ENCODE measurements around the gene ANKRD33B. TPM values are rescaled to one million over a fixed set of nuclear protein-coding genes. Genes with fewer than 3 reads are reported as not detected.
A peak's percentile ranks its signal among the peaks of the same experiment; 100 is the strongest.

Gene ANKRD33B
- total RNA-seq, 1 experiment from 2014 or later, result 10.9 TPM

DNA sequence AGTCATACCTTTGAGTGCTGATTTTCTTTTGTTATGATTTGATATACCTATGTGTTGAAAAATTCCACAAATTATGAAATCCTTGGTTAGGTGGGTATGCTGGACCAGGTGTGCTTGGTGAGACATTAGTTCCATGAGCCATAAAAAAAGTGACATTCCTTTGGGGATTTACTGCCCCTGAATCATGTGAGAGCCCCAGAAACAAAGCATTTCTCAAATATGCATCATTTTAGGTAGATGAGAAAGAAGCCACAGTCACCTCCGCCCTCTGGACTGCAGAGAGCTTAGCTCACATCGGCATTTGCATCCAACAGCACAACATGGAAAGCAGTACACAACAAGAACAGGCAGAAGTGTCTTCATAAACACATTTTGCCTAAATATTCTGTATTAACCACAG is 141.9 kb downstream of the ANKRD33B start:
- ChIA-PET RAD21 (ENCODE audit: low non-redundant PET in 1 of 2, low total read pairs in 2 of 2, uncharacterized antibody in 2 of 2, unreplicated experiment in 2 of 2) (no interaction called here), POLR2A (interaction anchor here (0.8 kb wide), 1 partner anchor 19 kb away, joined by 3 read pairs; no protein-coding TSS in a partner anchor), CTCF (interaction anchor here (5.3 kb wide), 1 partner anchor 19 kb away, joined by 37 read pairs; no protein-coding TSS in a partner anchor)
- H3K27ac ChIP-seq (ENCODE audit: low read depth, low read length), result peak overlapping the region; percentile 70
- no peaks in the 10 kb centered on the region for H3K36me3 ChIP-seq (ENCODE audit: control insufficient read depth in 1 of 2, insufficient read depth in 2 of 2, low read length in 2 of 2)
- no peaks in the 10 kb centered on the region for H3K9me2 ChIP-seq (ENCODE audit: insufficient read depth)
- no TSS peak for BruUV-seq (replicated peaks)
- H3K27me3 ChIP-seq (ENCODE audit: insufficient read depth, low read length), result no peaks in the 10 kb centered on the region
- no peak overlapping the region for H2AFZ ChIP-seq (ENCODE audit: low read depth, low read length, poor library complexity, severe bottlenecking)
- H3K9ac ChIP-seq (ENCODE audit: low read length), result peak overlapping the region; percentile 54
- no peak for DNase-seq (ENCODE audit: low read depth, low spot score)
- intact Hi-C loops (cut with micrococcal nuclease), result no loop called here
- H3K4me1 ChIP-seq (ENCODE audit: control insufficient read depth in 1 of 2, insufficient read depth in 2 of 2, low read length in 2 of 2), result peaks cover 64 to 79% of the 10 kb centered on the region in 2 experiments
- peak overlapping the region in 1 of 2 experiments; percentile 24; a peak in 1 of 4 replicates for H3K4me3 ChIP-seq (replicated peaks in 1 of 2; ENCODE audit: low read depth in 1 of 2, low read length in 2 of 2)
- H3K4me2 ChIP-seq (ENCODE audit: low read length), result peak overlapping the region; percentile 59
- H3K79me2 ChIP-seq (ENCODE audit: insufficient read depth, low read length), result peaks cover 4% of the 10 kb centered on the region; the same call in 1 of the 2 replicates
- no peaks in the 10 kb centered on the region for H4K20me1 ChIP-seq (ENCODE audit: insufficient read depth)
- no peaks in the 10 kb centered on the region for H3K9me3 ChIP-seq (ENCODE audit: control insufficient read depth in 1 of 2, insufficient read depth in 1 of 2, low read depth in 1 of 2, low read length in 2 of 2)
- peak; percentile 39 for ATAC-seq
- TF ChIP-seq, protein P1, sequence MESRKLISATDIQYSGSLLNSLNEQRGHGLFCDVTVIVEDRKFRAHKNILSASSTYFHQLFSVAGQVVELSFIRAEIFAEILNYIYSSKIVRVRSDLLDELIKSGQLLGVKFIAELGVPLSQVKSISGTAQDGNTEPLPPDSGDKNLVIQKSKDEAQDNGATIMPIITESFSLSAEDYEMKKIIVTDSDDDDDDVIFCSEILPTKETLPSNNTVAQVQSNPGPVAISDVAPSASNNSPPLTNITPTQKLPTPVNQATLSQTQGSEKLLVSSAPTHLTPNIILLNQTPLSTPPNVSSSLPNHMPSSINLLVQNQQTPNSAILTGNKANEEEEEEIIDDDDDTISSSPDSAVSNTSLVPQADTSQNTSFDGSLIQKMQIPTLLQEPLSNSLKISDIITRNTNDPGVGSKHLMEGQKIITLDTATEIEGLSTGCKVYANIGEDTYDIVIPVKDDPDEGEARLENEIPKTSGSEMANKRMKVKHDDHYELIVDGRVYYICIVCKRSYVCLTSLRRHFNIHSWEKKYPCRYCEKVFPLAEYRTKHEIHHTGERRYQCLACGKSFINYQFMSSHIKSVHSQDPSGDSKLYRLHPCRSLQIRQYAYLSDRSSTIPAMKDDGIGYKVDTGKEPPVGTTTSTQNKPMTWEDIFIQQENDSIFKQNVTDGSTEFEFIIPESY (IDR thresholded peaks at IDR 0.05; ENCODE audit: extremely low read depth, insufficient replicate concordance, low read length), result no peak
- TF ChIP-seq EZH2 (IDR thresholded peaks at IDR 0.05) (no peak), SP1 (IDR thresholded peaks at IDR 0.05; ENCODE audit: low read depth) (peak; percentile 70), RAD21 (IDR thresholded peaks at IDR 0.05; ENCODE audit: low read depth) (no peak), CEBPB (IDR thresholded peaks at IDR 0.05; ENCODE audit: low read depth) (peak; percentile 49; the same call in 1 of the 2 replicates), EGR1 (IDR thresholded peaks at IDR 0.05; ENCODE audit: low read depth) (no peak), TCF7L2 (IDR thresholded peaks at IDR 0.05; ENCODE audit: borderline replicate concordance, extremely low read depth, insufficient read depth, insufficient read length) (no peak), POLR2A (IDR thresholded peaks at IDR 0.05; ENCODE audit: borderline replicate concordance, extremely low read depth, insufficient read depth, insufficient read length) (no peak), CBX3 (IDR thresholded peaks at IDR 0.05; ENCODE audit: low read depth) (no peak), FOSL1 (IDR thresholded peaks at IDR 0.05; ENCODE audit: low read depth) (peak; percentile 76), JUND (IDR thresholded peaks at IDR 0.05) (peak; percentile 60), SIN3A (IDR thresholded peaks at IDR 0.05; ENCODE audit: low read depth) (peak; percentile 31; the same call in 1 of the 2 replicates)
- TF ChIP-seq, protein P2, sequence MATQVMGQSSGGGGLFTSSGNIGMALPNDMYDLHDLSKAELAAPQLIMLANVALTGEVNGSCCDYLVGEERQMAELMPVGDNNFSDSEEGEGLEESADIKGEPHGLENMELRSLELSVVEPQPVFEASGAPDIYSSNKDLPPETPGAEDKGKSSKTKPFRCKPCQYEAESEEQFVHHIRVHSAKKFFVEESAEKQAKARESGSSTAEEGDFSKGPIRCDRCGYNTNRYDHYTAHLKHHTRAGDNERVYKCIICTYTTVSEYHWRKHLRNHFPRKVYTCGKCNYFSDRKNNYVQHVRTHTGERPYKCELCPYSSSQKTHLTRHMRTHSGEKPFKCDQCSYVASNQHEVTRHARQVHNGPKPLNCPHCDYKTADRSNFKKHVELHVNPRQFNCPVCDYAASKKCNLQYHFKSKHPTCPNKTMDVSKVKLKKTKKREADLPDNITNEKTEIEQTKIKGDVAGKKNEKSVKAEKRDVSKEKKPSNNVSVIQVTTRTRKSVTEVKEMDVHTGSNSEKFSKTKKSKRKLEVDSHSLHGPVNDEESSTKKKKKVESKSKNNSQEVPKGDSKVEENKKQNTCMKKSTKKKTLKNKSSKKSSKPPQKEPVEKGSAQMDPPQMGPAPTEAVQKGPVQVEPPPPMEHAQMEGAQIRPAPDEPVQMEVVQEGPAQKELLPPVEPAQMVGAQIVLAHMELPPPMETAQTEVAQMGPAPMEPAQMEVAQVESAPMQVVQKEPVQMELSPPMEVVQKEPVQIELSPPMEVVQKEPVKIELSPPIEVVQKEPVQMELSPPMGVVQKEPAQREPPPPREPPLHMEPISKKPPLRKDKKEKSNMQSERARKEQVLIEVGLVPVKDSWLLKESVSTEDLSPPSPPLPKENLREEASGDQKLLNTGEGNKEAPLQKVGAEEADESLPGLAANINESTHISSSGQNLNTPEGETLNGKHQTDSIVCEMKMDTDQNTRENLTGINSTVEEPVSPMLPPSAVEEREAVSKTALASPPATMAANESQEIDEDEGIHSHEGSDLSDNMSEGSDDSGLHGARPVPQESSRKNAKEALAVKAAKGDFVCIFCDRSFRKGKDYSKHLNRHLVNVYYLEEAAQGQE (IDR thresholded peaks at IDR 0.05; ENCODE audit: low read depth), result no peak
- TF ChIP-seq, protein P3, sequence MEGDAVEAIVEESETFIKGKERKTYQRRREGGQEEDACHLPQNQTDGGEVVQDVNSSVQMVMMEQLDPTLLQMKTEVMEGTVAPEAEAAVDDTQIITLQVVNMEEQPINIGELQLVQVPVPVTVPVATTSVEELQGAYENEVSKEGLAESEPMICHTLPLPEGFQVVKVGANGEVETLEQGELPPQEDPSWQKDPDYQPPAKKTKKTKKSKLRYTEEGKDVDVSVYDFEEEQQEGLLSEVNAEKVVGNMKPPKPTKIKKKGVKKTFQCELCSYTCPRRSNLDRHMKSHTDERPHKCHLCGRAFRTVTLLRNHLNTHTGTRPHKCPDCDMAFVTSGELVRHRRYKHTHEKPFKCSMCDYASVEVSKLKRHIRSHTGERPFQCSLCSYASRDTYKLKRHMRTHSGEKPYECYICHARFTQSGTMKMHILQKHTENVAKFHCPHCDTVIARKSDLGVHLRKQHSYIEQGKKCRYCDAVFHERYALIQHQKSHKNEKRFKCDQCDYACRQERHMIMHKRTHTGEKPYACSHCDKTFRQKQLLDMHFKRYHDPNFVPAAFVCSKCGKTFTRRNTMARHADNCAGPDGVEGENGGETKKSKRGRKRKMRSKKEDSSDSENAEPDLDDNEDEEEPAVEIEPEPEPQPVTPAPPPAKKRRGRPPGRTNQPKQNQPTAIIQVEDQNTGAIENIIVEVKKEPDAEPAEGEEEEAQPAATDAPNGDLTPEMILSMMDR (IDR thresholded peaks at IDR 0.05 in 2 of 3, conservative IDR thresholded peaks at IDR 0.05 in 1 of 3; ENCODE audit: borderline replicate concordance in 1 of 3, insufficient read depth in 1 of 3, low read depth in 2 of 3, low read length in 2 of 3), result no peak
- TF ChIP-seq, protein P4, sequence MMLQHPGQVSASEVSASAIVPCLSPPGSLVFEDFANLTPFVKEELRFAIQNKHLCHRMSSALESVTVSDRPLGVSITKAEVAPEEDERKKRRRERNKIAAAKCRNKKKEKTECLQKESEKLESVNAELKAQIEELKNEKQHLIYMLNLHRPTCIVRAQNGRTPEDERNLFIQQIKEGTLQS (IDR thresholded peaks at IDR 0.05), result no peak

All from HCT116 (cell line).